Stimulated activated CD4-positive, alpha-beta T cell treated with anti-CD3 and anti-CD28 coated beads, Interleukin-12 subunit alpha, Interleukin-12 subunit beta, amount 100 ng/mL, for 4 hours (primary cell): Measurements from ENCODE around the gene MRTFA.
"Not testable (repeated sequence)": the region's sequence is repeated elsewhere in the genome, so short reads cannot be mapped to it uniquely, and the experiment has no call there.

ENCODE experiments used
- DNase-seq: peaks from one replicate; pipeline ENCODE4 v3.0.0-alpha.2; 2020

Gene MRTFA

GRCh38 chr22:40518840-40519239, 117.7 kb downstream of the MRTFA start:
- no peak for DNase-seq

- no peak for DNase-seq
Observed at GRCh38 chr22:40517631-40518030, 118.9 kb downstream of the MRTFA start.

GRCh38 chr22:40516416-40516815, 120.1 kb downstream of the MRTFA start:
- no peak for DNase-seq

- no peak for DNase-seq
Observed at GRCh38 chr22:40512426-40513136, 123.9 kb downstream of the MRTFA start.

- no peak for DNase-seq
Observed at GRCh38 chr22:40511604-40512003, 124.9 kb downstream of the MRTFA start.

GRCh38 chr22:40510631-40511364, 125.7 kb downstream of the MRTFA start:
- DNase-seq, result no peak

- no peak for DNase-seq
Observed at GRCh38 chr22:40509401-40510134, 127.0 kb downstream of the MRTFA start.

GRCh38 chr22:40508046-40508445, 128.5 kb downstream of the MRTFA start:
- not testable (repeated sequence) for DNase-seq

GRCh38 chr22:40507491-40507890, 129.0 kb downstream of the MRTFA start:
- DNase-seq, result no peak

GRCh38 chr22:40506762-40507161, 129.8 kb downstream of the MRTFA start:
- no peak for DNase-seq

- DNase-seq, result no peak
Observed at GRCh38 chr22:40504285-40505249, 132.0 kb downstream of the MRTFA start.

GRCh38 chr22:40502919-40503318, 133.6 kb downstream of the MRTFA start:
- DNase-seq, result no peak

GRCh38 chr22:40500465-40500786, 136.1 kb downstream of the MRTFA start:
- not testable (repeated sequence) for DNase-seq

- DNase-seq, result no peak
Observed at GRCh38 chr22:40499209-40499623, 137.3 kb downstream of the MRTFA start.

- no peak for DNase-seq
Observed at GRCh38 chr22:40498420-40499208, 137.9 kb downstream of the MRTFA start.

- no peak for DNase-seq
Observed at GRCh38 chr22:40493441-40493840, 143.1 kb downstream of the MRTFA start.

GRCh38 chr22:40491990-40492631, 144.4 kb downstream of the MRTFA start:
- no peak for DNase-seq

- DNase-seq, result no peak
Observed at GRCh38 chr22:40487663-40488249, 148.8 kb downstream of the MRTFA start.

GRCh38 chr22:40486962-40487602, 149.4 kb downstream of the MRTFA start:
- no peak for DNase-seq
